Esophagus squamous epithelium (tissue), 5 donors: ENCODE measurements around the gene CSNK1E. TPM values are rescaled to one million over a fixed set of nuclear protein-coding genes. Genes with fewer than 3 reads are reported as not detected.

Source experiments
- DNase-seq: peaks from one replicate; lab custom pipeline; 2025; lab: John Stamatoyannopoulos, UW
- H3K27ac ChIP-seq, 4 donors: fragments of 200-600 bp; sonication (generic); one replicate each; pipeline ENCODE4 v1.5.1; 2016 to 2019; ENCODE audit warnings: mild to moderate bottlenecking in 1 of 4
- H3K27me3 ChIP-seq, 4 donors: fragments of 200-600 bp; sonication (generic); 1 replicate in 3 of 4; 2 replicates in 1 of 4; pipeline versions ENCODE4 v1.5.1 to v1.6.0; 2017 to 2021; ENCODE audit warnings: antibody characterized with exemption in 1 of 4
- H3K36me3 ChIP-seq, 3 donors: fragments of 200-600 bp; sonication (generic); one replicate each; pipeline ENCODE4 v1.5.1; 2016 to 2019
- H3K4me1 ChIP-seq, 3 donors: fragments of 200-600 bp; sonication (generic); one replicate each; pipeline ENCODE4 v1.5.1; 2017 to 2019
- H3K4me3 ChIP-seq, 4 donors: fragments of 200-600 bp; sonication (generic); 1 replicate in 3 of 4; 2 replicates in 1 of 4; pipeline ENCODE4 v1.5.1; 2016 to 2019; ENCODE audit warnings: mild to moderate bottlenecking in 2 of 4, moderate library complexity in 1 of 4
- H3K9me3 ChIP-seq, 3 donors: fragments of 200-600 bp; sonication (generic); one replicate each; pipeline ENCODE4 v1.5.1; 2016 to 2019
- POLR2A ChIP-seq, 4 donors: fragments of 450-650 bp; IDR thresholded peaks; one replicate each; pipeline ENCODE4 v1.6.1; 2017; ENCODE audit warnings: antibody characterized with exemption in 4 of 4, mild to moderate bottlenecking in 4 of 4, moderate library complexity in 3 of 4
- WGBS, 2 donors: methylation state at CpG; one replicate each; pipeline ENCODE4 v1.1.5; 2018; 5-methylcytosine and 5-hydroxymethylcytosine counted together
- intact Hi-C: fragments of 100-400 bp; cut with DNase I; formaldehyde crosslinking; loops from one replicate; pipeline ENCODE4 v1.15.0; 2022
- total RNA-seq, 4 donors: library from RNA; depleted of rRNA; stranded (reverse); fragments of >200 nt; gene quantifications; one replicate each; pipeline ENCODE4 v1.1.0, GENCODE V29; 2016
- TF ChIP-seq, protein P1 (sequence below), 6 experiments: fragments of 450-650 bp in 4 of 6; fragments of 200-600 bp in 2 of 6; sonication (generic) in 2 of 6; IDR thresholded peaks; one replicate each; pipeline ENCODE4 v1.5.1; 2016 to 2019; ENCODE audit warnings: antibody characterized with exemption in 6 of 6, mild to moderate bottlenecking in 4 of 6, moderate library complexity in 4 of 6
- donor health status: DM: yes; HTN: yes; CAD: no.

CSNK1E gene
- total RNA-seq, 4 donors from 2014 or later, result 40.8 to 94.4 (median 55.9) TPM

DNA sequence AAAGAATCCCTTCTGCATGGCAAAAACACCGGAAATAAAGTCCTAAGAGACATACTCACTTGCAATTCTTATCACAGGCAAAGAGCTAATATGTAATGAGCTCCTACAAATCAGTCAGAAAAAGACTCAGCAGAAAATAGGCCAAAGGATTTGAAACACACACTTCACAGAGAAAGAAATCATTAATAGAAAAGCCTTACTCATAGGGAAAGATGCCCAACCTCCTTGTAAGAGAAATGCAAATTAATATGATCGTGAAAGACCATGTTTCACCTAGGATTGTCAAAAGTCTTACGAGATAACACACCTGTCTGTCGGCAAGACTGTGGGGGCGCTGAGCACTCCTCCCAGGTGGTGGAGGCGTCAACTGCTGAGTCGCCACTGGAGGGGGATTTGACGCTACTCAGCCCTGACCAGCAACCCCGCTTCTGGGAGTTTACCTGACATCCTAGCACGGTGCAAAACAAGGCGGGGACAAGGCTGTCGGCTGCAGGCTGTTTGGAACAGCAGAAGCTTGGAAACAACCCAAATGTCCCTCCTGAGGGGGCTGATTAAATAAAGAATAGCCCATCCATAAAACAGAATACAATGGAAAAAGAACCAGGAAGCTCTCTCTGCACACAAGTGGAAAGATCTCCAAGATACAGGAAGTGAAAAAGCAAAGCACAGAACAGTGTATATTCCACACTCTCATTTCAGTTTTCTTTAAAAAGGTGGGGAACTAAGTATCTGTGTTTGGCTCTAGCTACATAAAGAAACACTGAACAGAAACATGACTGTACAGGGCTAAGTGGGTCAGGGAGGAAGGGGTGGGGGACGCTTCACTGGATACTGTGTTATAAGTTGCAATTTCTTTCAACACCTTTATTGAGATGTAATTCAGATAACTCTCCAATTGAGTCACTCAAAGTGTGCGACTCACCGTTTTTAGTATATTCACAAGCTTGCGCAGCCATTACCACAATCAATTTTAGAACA lies 11.5 kb downstream of the CSNK1E start:
- no peak for DNase-seq

DNA sequence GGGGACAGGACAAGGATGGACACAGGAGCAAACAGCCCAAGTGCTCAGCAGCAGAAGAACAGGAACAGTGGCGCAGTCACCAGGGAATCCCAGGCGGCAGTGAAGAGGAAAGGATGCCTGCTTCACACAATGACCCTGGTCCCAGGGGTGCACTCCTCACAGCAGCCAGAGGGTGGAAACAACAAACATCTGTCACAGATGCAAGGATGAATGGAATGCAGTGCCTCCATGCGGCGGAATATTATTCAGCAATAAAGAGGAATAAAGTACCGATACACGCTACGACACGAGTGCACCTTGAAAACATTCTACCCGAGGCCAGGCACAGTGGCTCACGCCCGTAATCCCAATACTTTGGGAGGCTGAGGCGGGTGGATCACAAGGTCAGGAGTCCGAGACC lies 12.7 kb downstream of the CSNK1E start:
- no peak for DNase-seq
- Histone ChIP-seq H3K27ac (peak overlapping the region in 3 of 4 donors; percentile 6 to 30 (median 23)), H3K4me3 (no peak overlapping the region), H3K36me3 (peaks cover 17 to 74% (median 27%) of the 10 kb centered on the region in 3 donors), H3K27me3 (no peaks in the 10 kb centered on the region), H3K4me1 (peaks cover 14 to 82% (median 47%) of the 10 kb centered on the region in 3 donors), H3K9me3 (no peaks in the 10 kb centered on the region)
- no peak for TF ChIP-seq POLR2A (IDR thresholded peaks at IDR 0.05)
- TF ChIP-seq, protein P1, sequence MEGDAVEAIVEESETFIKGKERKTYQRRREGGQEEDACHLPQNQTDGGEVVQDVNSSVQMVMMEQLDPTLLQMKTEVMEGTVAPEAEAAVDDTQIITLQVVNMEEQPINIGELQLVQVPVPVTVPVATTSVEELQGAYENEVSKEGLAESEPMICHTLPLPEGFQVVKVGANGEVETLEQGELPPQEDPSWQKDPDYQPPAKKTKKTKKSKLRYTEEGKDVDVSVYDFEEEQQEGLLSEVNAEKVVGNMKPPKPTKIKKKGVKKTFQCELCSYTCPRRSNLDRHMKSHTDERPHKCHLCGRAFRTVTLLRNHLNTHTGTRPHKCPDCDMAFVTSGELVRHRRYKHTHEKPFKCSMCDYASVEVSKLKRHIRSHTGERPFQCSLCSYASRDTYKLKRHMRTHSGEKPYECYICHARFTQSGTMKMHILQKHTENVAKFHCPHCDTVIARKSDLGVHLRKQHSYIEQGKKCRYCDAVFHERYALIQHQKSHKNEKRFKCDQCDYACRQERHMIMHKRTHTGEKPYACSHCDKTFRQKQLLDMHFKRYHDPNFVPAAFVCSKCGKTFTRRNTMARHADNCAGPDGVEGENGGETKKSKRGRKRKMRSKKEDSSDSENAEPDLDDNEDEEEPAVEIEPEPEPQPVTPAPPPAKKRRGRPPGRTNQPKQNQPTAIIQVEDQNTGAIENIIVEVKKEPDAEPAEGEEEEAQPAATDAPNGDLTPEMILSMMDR (IDR thresholded peaks at IDR 0.05), result peak in 1 of 6 experiments; percentile 38
- 75 to 83% methylated on average over 12 to 13 of the region's 13 CpGs for WGBS, 2 donors
- intact Hi-C loops, result no loop called here

More for the DNA sequence above, 11.5 kb downstream of the CSNK1E start:
- Histone ChIP-seq H3K36me3 (peaks cover 6 to 69% (median 17%) of the 10 kb centered on the region in 3 donors), H3K27ac (peak overlapping the region; percentile 51 to 73 (median 68)), H3K27me3 (no peaks in the 10 kb centered on the region), H3K4me1 (peaks cover 26 to 82% (median 55%) of the 10 kb centered on the region in 3 donors), H3K4me3 (peak overlapping the region in 1 of 4 donors; percentile 26), H3K9me3 (no peaks in the 10 kb centered on the region)
- TF ChIP-seq POLR2A (IDR thresholded peaks at IDR 0.05), result no peak
- TF ChIP-seq, protein P1 (IDR thresholded peaks at IDR 0.05), result no peak
- intact Hi-C loops, result no loop called here
- WGBS, 2 donors, result 20 to 21% methylated on average over 13 to 16 of the region's 16 CpGs

DNA sequence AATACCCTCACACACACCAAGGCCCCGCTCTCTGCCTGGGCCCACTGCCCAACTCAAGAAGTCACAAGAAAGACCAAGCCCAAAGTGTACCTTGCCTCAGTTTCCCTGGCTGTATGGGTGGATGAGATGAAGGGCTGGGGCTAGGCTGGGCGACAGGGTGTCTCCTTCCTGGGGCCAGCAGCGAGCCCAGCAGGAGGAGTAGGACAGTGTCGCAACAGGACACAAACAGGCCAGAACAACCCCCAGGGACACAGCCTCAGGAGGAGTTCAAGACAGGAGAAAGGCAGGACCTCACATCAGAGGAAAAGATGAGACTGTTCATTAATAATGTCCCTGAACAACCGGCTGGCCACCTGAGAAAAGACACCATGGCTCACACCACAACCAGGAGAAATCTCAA lies 13.3 kb downstream of the CSNK1E start:
- Histone ChIP-seq H3K27me3 (no peaks in the 10 kb centered on the region), H3K36me3 (peaks cover 22 to 75% (median 27%) of the 10 kb centered on the region in 3 donors), H3K4me3 (no peak overlapping the region), H3K4me1 (peaks cover 13 to 82% (median 49%) of the 10 kb centered on the region in 3 donors), H3K27ac (peak overlapping the region in 3 of 4 donors; percentile 25 to 41 (median 30)), H3K9me3 (no peaks in the 10 kb centered on the region)
- WGBS, 2 donors, result 55 to 87% methylated on average over 3 to 4 of the region's 5 CpGs
- DNase-seq, result no peak
- TF ChIP-seq POLR2A (IDR thresholded peaks at IDR 0.05), result no peak
- TF ChIP-seq, protein P1 (IDR thresholded peaks at IDR 0.05), result no peak
- intact Hi-C loops, result no loop called here

DNA sequence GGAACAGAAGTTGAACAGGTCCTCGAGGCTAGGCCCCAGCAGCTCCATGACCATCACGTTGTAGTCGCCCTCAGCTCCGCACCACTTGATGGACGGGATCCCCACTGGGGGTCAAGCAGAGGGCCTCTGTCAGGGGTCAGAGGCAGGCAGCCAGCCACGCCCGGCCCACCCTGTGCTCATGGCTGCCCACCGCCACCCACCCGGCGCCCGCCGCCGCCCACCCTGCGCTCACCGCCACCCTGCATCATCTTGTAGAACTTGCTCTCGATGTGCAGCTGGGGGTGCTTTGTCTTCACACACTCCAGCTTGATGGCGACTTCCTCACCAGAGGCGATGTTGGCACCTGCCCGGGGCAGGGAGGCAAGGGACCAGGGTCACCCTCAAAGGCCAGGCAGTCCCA lies 14.3 kb downstream of the CSNK1E start:
- no peak overlapping the region for H3K27ac ChIP-seq
- WGBS, 2 donors, result 80% methylated on average over 2 of the region's 19 CpGs; no CpG with 5 or more reads in 1 of the 2 donors
- no peak for TF ChIP-seq POLR2A (IDR thresholded peaks at IDR 0.05)
- TF ChIP-seq, protein P1 (IDR thresholded peaks at IDR 0.05), result no peak
- intact Hi-C loops, result no loop called here
- H3K4me3 ChIP-seq, result no peak overlapping the region
- no peaks in the 10 kb centered on the region for H3K27me3 ChIP-seq
- DNase-seq, result no peak
- H3K4me1 ChIP-seq, result peaks cover 13 to 82% (median 47%) of the 10 kb centered on the region in 3 donors
- no peaks in the 10 kb centered on the region for H3K9me3 ChIP-seq
- peaks cover 32 to 75% (median 33%) of the 10 kb centered on the region in 3 donors for H3K36me3 ChIP-seq

DNA sequence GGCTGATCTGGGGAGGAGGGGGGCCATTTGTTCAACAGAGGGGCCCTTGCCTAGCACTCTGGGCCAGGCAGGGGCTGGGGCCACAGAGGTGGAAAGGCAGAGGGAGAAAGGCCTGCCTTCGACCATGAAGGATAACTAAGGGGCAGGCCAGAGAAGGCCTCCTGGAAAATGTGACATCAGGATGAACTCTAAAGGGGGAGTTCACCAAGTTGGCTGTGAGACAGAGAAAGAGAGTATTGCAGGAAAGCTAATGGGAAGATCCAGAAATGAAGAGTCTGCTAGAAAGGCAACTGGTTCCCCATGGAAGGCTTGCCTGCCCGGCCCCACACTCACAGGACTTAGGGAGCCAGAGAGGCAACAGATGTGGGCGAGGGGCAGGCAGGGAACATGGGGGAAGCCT lies 16.3 kb downstream of the CSNK1E start:
- no peaks in the 10 kb centered on the region for H3K27me3 ChIP-seq
- no peak overlapping the region for H3K4me3 ChIP-seq
- H3K4me1 ChIP-seq, result peaks cover 7 to 78% (median 34%) of the 10 kb centered on the region in 3 donors
- peaks cover 38 to 88% (median 49%) of the 10 kb centered on the region in 3 donors for H3K36me3 ChIP-seq
- WGBS, 2 donors, result 83 to 87% methylated on average over 3 of the region's 3 CpGs
- H3K27ac ChIP-seq, result peak overlapping the region in 3 of 4 donors; percentile 31 to 88 (median 73)
- no peak for DNase-seq
- no peaks in the 10 kb centered on the region for H3K9me3 ChIP-seq
- TF ChIP-seq, protein P1 (IDR thresholded peaks at IDR 0.05), result no peak
- no peak for TF ChIP-seq POLR2A (IDR thresholded peaks at IDR 0.05)
- intact Hi-C loops, result no loop called here
